GM12878 (cell line): ENCODE data around the gene TOLLIP. TPM values are rescaled to one million over a fixed set of nuclear protein-coding genes. Genes with fewer than 3 reads are reported as not detected.

Source experiments
- ATAC-seq: fragments of 200-7000 bp; cut with Tn5 transposase; 3 replicates; pipeline ENCODE4 v1.9.1; 2020; ENCODE audit warnings: mild to moderate bottlenecking, moderate library complexity
- BruUV-seq: library from RNA; stranded (reverse); fragments of 400-500 nt; replicated peaks from 2 replicates; lab custom pipeline; 2021; lab: Mats Ljungman, UMichigan
- CTCF ChIA-PET: fragments of 300-600 bp; sonication (Branson Sonifier 250); formaldehyde crosslinking; extraction: SDS; loops from one replicate; lab custom pipeline; 2021; ENCODE audit warnings: inconsistent platforms; lab: Yijun Ruan, JAX
- POLR2A ChIA-PET: fragments of 350-600 bp; formaldehyde crosslinking; extraction: SDS; loops from one replicate; lab custom pipeline; 2021; ENCODE audit warnings: inconsistent platforms; lab: Charles Lee
- RAD21 ChIA-PET: fragments of 300-600 bp; sonication (Branson Sonifier 250); formaldehyde crosslinking; loops from one replicate; lab custom pipeline; 2023; ENCODE audit warnings: antibody characterized with exemption; ENCODE audit not compliant: unreplicated experiment; lab: Charles Lee
- SMC1A ChIA-PET: fragments of 300-600 bp; sonication (Branson Sonifier 250); formaldehyde crosslinking; loops from one replicate; lab custom pipeline; 2023; ENCODE audit not compliant: unreplicated experiment, uncharacterized antibody; lab: Charles Lee
- DNase-seq: peaks from one replicate; pipeline ENCODE4 v3.0.0-alpha.2; 2011; ENCODE audit warnings: low read depth, low spot score
- FAIRE-seq: peaks from 3 replicates; lab custom pipeline; 2011; peaks lifted over from hg19 to GRCh38; lab: Jason Lieb, UNC
- H2AFZ ChIP-seq: 2 replicates; pipeline ENCODE4 v1.6.0; 2011; ENCODE audit warnings: low read depth, low read length, control low read depth; ENCODE audit not compliant: control insufficient read depth
- H3K27ac ChIP-seq: 2 replicates; pipeline ENCODE4 v1.5.1; 2011; ENCODE audit warnings: control low read depth; ENCODE audit not compliant: control insufficient read depth, insufficient read depth
- H3K27me3 ChIP-seq, 2 experiments: replicated peaks in 1 of 2; 2 replicates each; pipeline versions ENCODE4 v1.6.0 to v1.6.1; 2011; ENCODE audit warnings: low read length in 1 of 2; ENCODE audit not compliant: control insufficient read depth in 2 of 2, insufficient read depth in 2 of 2
- H3K36me3 ChIP-seq, 2 experiments: 2 replicates each; pipeline ENCODE4 v1.5.1; 2011; ENCODE audit warnings: low read length in 1 of 2; ENCODE audit not compliant: control insufficient read depth in 2 of 2, insufficient read depth in 2 of 2
- H3K4me1 ChIP-seq: 2 replicates; pipeline ENCODE4 v1.6.1; 2011; ENCODE audit warnings: mild to moderate bottlenecking, low read length, moderate library complexity, mixed read lengths; ENCODE audit not compliant: control insufficient read depth, insufficient read depth
- H3K4me2 ChIP-seq: 2 replicates; pipeline ENCODE4 v1.6.0; 2011; ENCODE audit warnings: control low read depth; ENCODE audit not compliant: control insufficient read depth, insufficient read depth
- H3K4me3 ChIP-seq: fragments of 200-600 bp; sonication (generic); 2 replicates; pipeline ENCODE4 v1.5.1; 2016
- H3K79me2 ChIP-seq: 2 replicates; pipeline ENCODE4 v1.6.0; 2011; ENCODE audit warnings: low read length; ENCODE audit not compliant: control insufficient read depth, insufficient read depth
- H3K9ac ChIP-seq: 2 replicates; pipeline ENCODE4 v1.8.0; 2011; ENCODE audit warnings: low read length, control low read depth, mixed read lengths; ENCODE audit not compliant: control insufficient read depth, insufficient read depth
- H3K9me3 ChIP-seq: replicated peaks from 3 replicates; pipeline ENCODE4 v1.5.1; 2011; ENCODE audit warnings: mild to moderate bottlenecking, low read length; ENCODE audit not compliant: control insufficient read depth, insufficient read depth
- H4K20me1 ChIP-seq: 2 replicates; pipeline ENCODE4 v1.6.0; 2011; ENCODE audit not compliant: control insufficient read depth, insufficient read depth
- CUX1 ChIP-seq: IDR thresholded peaks from 2 replicates; pipeline ENCODE4 v1.6.1; 2012; ENCODE audit warnings: improper control_type of control experiment, low read depth, low read length; ENCODE audit not compliant: insufficient replicate concordance
- FOXK2 ChIP-seq: fragments of 450-650 bp; IDR thresholded peaks from 2 replicates; pipeline ENCODE4 v1.6.1; 2017; ENCODE audit warnings: mild to moderate bottlenecking, moderate library complexity
- ZNF24 ChIP-seq: fragments of 450-650 bp; IDR thresholded peaks from 2 replicates; pipeline ENCODE4 v1.6.1; 2017; ENCODE audit warnings: antibody characterized with exemption, mild to moderate bottlenecking
- WGBS: methylation state at CpG from one replicate; pipeline ENCODE4 v1.1.6; 2016; ENCODE audit warnings: low lambda C conversion rate; ENCODE audit not compliant: insufficient replicate concordance, insufficient coverage; ENCODE audit errors: missing lambda C conversion rate; 5-methylcytosine and 5-hydroxymethylcytosine counted together
- in situ Hi-C: fragments of 300-500 bp; cut with MboI; formaldehyde crosslinking; loops from 9 replicates; pipeline ENCODE4 v1.14.3; 2018; ENCODE audit warnings: mixed read lengths
- intact Hi-C: fragments of 100-400 bp; cut with micrococcal nuclease; formaldehyde crosslinking; loops from one replicate; pipeline ENCODE4 v1.14.2; 2022; ENCODE audit not compliant: unreplicated experiment
- polyA plus RNA-seq, 11 experiments: library from polyadenylated mRNA; depleted of rRNA in 4 of 11; unstranded in 6 of 11; stranded (reverse) in 5 of 11; fragments of >200 nt; fragmentation: Nextera tagmentation in 4 of 11; fragmentation: Illumina TruSeq in 1 of 11; extraction: Ambion mirVana in 4 of 11; extraction: Trizol in 1 of 11; gene quantifications; 1 replicate in 1 of 11; 2 replicates in 10 of 11; pipeline versions ENCODE4 v1.2.1 to v1.2.3, GENCODE V29; 2011 to 2016; ENCODE audit warnings: inconsistent platforms in 2 of 11, missing spikeins in 2 of 11, low read depth in 1 of 11
- total RNA-seq, 4 experiments: library from RNA; depleted of rRNA in 3 of 4; stranded (reverse); fragments of >200 nt in 3 of 4; fragmentation: Illumina TruSeq in 1 of 4; extraction: Trizol in 1 of 4; gene quantifications; 2 replicates each; pipeline versions ENCODE4 v1.2.1 to v1.2.3, GENCODE V29; 2013 to 2021

The TOLLIP gene
- total and polyA plus RNA-seq, 10 of the 15 experiments (the other 5 are each of a cell fraction or from before 2014, with no cell fraction given) = 0.47 to 39.5 (median 21.6) TPM

DNA sequence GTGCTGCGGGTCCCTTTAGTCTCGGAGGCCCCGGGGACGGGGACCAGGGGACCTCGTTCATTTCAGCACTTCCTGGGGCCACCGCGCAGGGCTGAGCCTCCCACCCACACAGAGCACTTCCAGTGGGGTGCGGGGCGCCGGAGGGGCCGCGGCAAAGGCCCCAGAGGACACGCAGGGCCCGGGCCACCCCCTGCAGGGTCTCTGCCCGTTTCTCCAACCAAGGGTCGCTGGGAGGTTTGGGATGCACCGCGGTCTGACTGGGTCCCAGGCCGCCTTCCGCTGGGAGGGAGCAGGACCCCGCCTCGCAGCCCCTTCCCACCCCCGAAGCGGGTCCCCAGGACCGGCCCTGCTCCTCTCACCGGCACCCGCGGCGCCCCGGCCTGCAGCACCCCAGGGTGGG lies 37.5 kb downstream of the TOLLIP start:
- intact Hi-C loops = no loop called here
- ATAC-seq = no peak
- RAD21 ChIA-PET = no interaction called here
- POLR2A ChIA-PET = no interaction called here
- Histone ChIP-seq H3K9ac (no peak overlapping the region), H3K36me3 (peaks cover 0 to 2% of the 10 kb centered on the region in 2 experiments; a peak in 1 of 4 replicates), H4K20me1 (no peaks in the 10 kb centered on the region), H3K79me2 (no peaks in the 10 kb centered on the region), H3K4me1 (no peaks in the 10 kb centered on the region), H3K4me2 (no peak overlapping the region), H2AFZ (no peak overlapping the region), H3K27ac (no peak overlapping the region), H3K9me3 (no peaks in the 10 kb centered on the region), H3K4me3 (no peak overlapping the region), H3K27me3 (no peaks in the 10 kb centered on the region)
- CTCF ChIA-PET = no interaction called here
- SMC1A ChIA-PET = no interaction called here
- DNase-seq = no peak
- no TSS peak for BruUV-seq
- in situ Hi-C loops = no loop called here
- FAIRE-seq = no peak
- WGBS = 90% methylated on average over 20 of the region's 30 CpGs
- TF ChIP-seq ZNF24 (no peak), FOXK2 (no peak), CUX1 (no peak)
